GM21360 (cell line): ENCODE results near the gene PLK2.

Experiments
- ATAC-seq: cut with Tn5 transposase; IDR thresholded peaks from one replicate; pipeline ENCODE4 v1.9.1; 2021; ENCODE audit warnings: mild to moderate bottlenecking, moderate library complexity; ENCODE audit not compliant: unreplicated experiment

Gene PLK2

GRCh38 chr5:58451732-58452565 lies 7.9 kb downstream of the PLK2 start:
- no peak for ATAC-seq

GRCh38 chr5:58450811-58451629 lies 8.9 kb downstream of the PLK2 start:
- no peak for ATAC-seq

- no peak for ATAC-seq
Measured at GRCh38 chr5:58450018-58450417, 9.9 kb downstream of the PLK2 start.

DNA sequence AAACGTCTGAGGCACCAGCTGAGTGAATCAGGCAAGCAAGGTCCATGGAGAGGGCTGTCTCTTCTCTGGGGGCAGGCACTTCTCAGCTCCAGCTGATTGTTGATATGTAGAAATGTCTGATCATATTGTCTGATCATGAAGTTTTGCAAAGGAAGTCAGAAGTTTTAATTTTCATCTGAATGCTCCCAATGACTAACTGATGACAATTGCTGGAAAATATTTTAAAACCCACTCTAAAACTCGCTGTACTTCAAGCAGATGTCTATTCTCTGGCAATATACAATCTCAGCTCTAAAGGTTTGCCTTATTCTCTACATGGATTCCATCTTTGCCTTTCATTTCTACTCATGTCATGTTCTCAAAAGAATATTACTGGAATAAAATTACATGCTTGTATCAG lies 12.7 kb downstream of the PLK2 start:
- no peak for ATAC-seq

GRCh38 chr5:58446024-58446423 lies 13.9 kb downstream of the PLK2 start:
- ATAC-seq = no peak

DNA sequence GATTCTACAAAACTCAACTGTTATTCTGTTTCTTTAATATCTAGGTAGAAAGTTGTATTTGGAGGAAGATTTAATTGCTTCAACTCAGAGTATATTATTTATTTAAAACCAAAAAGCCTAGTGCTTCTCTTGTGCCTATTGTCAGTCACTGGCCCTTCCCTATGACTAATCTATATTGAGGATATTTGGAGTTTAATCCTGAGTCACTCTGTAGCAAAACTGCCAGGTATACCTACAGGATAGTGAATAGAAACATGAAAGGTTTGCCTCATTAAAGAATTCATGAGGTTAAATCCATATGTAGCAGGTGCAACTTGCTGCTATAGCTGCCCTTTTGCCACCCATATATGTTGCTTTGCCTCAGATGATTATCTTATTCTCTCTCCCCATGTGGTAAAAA lies 15.1 kb downstream of the PLK2 start:
- no peak for ATAC-seq

- ATAC-seq = no peak
Measured at GRCh38 chr5:58440901-58441460, 18.9 kb downstream of the PLK2 start.

- ATAC-seq = no peak
Measured at GRCh38 chr5:58439094-58439644, 20.7 kb downstream of the PLK2 start.

GRCh38 chr5:58437661-58438060 lies 22.2 kb downstream of the PLK2 start:
- ATAC-seq = no peak

- ATAC-seq = no peak
Measured at GRCh38 chr5:58431832-58432231, 28.1 kb downstream of the PLK2 start.

- ATAC-seq = no peak
Measured at GRCh38 chr5:58412932-58413331, 47.0 kb downstream of the PLK2 start.

GRCh38 chr5:58412081-58412480 lies 47.8 kb downstream of the PLK2 start:
- no peak for ATAC-seq

- no peak for ATAC-seq
Measured at GRCh38 chr5:58411372-58411771, 48.5 kb downstream of the PLK2 start.

DNA sequence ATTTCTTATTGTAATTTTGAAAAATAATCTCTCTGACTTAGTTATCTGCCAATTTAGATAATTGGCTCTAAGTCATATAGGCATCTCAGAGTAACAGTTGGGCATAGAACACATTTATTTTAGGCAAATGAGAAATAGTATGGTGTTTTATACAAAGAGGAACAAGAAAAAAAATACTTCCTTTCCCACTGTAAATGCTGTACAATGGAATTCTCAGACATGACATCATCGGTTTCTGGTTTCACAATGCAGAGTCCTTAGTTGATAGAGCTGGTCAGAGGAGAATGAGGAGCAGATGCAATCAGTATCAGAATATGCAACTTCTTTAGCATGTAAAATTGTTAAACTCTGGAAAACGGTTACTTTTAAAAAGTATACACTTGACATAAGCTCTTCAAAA lies 49.4 kb downstream of the PLK2 start:
- ATAC-seq = no peak

DNA sequence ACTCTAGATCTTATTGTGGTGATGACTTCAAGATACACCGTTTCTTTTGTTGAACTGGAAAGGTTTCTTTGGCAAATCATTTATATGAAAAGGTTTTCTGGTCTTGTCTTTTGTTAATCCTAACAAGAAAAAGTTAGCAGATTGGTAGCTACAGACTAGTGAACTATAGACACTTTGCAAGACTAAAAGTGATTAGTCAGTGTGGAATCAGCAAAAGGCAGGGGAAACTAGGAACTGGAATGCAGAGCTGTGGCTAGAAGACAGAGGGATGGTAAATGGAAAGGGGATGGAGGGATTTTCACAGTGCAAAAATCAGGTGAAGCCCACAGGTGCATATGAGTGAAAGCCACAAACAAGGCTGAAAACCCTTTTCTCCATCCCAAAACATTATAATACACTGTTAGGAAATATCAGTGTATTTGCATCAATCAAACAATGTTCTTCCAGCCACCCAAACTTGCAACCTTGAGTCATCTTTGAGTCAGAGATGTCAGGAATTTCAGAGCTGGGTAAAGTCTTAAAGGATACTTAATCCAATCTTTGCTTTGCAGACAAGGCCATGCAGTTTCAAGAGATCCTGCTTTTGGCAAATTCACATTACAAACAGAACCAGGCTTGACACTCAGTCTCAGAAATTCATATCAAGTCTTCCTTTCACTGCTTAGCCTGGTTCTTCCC lies 52.7 kb downstream of the PLK2 start:
- ATAC-seq = no peak

DNA sequence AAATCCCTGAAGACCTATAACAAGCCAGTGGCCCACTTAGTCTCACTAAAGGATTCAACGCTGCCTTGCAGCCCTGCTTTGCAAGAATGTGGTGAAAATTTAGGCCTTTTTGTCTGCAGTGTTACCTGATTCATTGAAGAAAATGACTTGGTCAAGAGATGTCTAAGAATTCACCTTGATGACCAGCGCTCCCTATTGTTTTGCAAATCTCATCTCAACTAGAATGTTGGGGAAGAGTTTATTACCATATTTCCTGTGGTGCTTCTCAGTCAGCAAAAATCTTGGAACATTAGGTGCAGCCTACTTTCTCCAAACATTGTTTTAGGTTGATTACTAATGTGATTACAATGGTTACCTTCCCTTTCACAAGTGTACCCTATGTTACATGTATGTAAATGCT lies 53.5 kb downstream of the PLK2 start:
- no peak for ATAC-seq

- no peak for ATAC-seq
Measured at GRCh38 chr5:58405175-58405574, 54.7 kb downstream of the PLK2 start.

DNA sequence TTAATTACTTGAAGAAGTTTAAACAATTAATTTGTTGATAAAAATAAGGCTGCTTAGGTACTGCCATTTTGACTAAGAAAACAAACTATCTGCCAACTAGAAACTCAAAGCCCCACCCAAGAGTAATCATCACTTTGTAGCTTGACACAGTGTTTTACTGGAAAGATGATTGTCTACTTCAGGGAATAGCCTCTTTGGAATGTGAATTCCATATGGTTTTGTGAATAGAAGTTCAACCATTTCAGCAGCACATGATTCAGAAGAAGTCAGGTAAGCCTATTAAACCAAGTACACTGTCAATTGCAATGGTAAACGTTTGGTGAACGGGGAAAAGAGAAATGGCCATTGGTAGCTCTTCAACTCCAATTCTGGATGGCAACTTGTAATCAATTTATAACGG lies 55.2 kb downstream of the PLK2 start:
- no peak for ATAC-seq
